Neural crest cell (in vitro differentiated cells): ENCODE data around the gene GOLGA6L24. TPM values are rescaled to one million over a fixed set of nuclear protein-coding genes. Genes with fewer than 3 reads are reported as not detected.
"Not testable (repeated sequence)": the region's sequence is repeated elsewhere in the genome, so short reads cannot be mapped to it uniquely, and the experiment has no call there.

Source experiments
- DNase-seq: peaks from one replicate; pipeline ENCODE4 v3.0.0; 2021; ENCODE audit warnings: low read depth, mixed read lengths, low spot score
- H3K27ac Mint-ChIP-seq: one replicate; pipeline ENCODE4 v1.8.0; 2021; ENCODE audit warnings: mild to moderate bottlenecking, mixed read lengths; ENCODE audit not compliant: unreplicated experiment
- H3K27me3 Mint-ChIP-seq: 2 replicates; pipeline ENCODE4 v1.8.0; 2021; ENCODE audit warnings: low read depth, mild to moderate bottlenecking, mixed read lengths
- H3K36me3 Mint-ChIP-seq: 2 replicates; pipeline ENCODE4 v1.8.0; 2021; ENCODE audit warnings: low read depth, mild to moderate bottlenecking, mixed read lengths
- H3K4me1 Mint-ChIP-seq: 2 replicates; pipeline ENCODE4 v1.8.0; 2021; ENCODE audit warnings: mixed read lengths
- H3K4me3 Mint-ChIP-seq: one replicate; pipeline ENCODE4 v1.8.0; 2021; ENCODE audit warnings: mild to moderate bottlenecking, mixed read lengths
- H3K9me3 Mint-ChIP-seq: 2 replicates; pipeline ENCODE4 v1.8.0; 2021; ENCODE audit warnings: mixed read lengths
- total RNA-seq: library from RNA; stranded (reverse); gene quantifications from 2 replicates; pipeline ENCODE4 v1.2.1, GENCODE V29; 2021

The GOLGA6L24 gene
- total RNA-seq, 1 donor from 2014 or later: not detected

DNA sequence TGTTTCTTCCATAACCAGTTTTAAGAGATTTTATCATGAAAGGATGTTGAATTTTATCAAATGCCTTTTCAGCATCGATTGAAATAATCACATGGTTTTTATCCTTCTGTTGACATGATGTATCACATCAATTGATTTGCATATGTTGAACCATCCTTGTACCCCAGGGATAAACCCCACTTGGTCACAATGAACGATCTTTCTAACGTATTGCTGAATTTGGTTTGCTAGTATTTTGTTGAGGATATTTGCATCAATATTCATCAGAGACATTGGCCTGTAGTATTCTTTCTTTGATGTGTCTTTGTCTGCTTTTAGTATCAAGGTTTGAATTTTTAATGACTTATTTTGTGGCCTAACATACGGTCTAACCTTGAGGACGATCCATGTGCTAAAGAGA is 49.2 kb downstream of the GOLGA6L24 start:
- H3K4me1 Mint-ChIP-seq, H3K4me3 Mint-ChIP-seq, H3K27ac Mint-ChIP-seq, DNase-seq, H3K27me3 Mint-ChIP-seq: not testable (repeated sequence)
- peaks cover 12% of the 10 kb centered on the region for H3K9me3 Mint-ChIP-seq
- H3K36me3 Mint-ChIP-seq: peaks cover 47% of the 10 kb centered on the region

Other genes with a start within 250 kb of the GOLGA6L24 start
- 83.6 and 87.7 TPM in 2 replicates for gene HERC2, start 35.9 kb downstream of the GOLGA6L24 start, total RNA-seq
- gene GOLGA8F, start 20.6 kb upstream of the GOLGA6L24 start, total RNA-seq: not detected in 2 replicates
- not detected in 2 replicates for gene GOLGA8G, start 174.9 kb upstream of the GOLGA6L24 start, total RNA-seq
- gene GOLGA6L25, start 195.5 kb upstream of the GOLGA6L24 start, total RNA-seq: not detected in 2 replicates